NCI-H2029 treated with DMSO at 0.1 percent for 48 hours (cell line): Measurements from ENCODE around the gene GAB2.
"Not testable (repeated sequence)": the region's sequence is repeated elsewhere in the genome, so short reads cannot be mapped to it uniquely, and the experiment has no call there.

Experiments
- DNase-seq: peaks from one replicate; lab custom pipeline; 2025; lab: John Stamatoyannopoulos, UW

The GAB2 gene

DNA sequence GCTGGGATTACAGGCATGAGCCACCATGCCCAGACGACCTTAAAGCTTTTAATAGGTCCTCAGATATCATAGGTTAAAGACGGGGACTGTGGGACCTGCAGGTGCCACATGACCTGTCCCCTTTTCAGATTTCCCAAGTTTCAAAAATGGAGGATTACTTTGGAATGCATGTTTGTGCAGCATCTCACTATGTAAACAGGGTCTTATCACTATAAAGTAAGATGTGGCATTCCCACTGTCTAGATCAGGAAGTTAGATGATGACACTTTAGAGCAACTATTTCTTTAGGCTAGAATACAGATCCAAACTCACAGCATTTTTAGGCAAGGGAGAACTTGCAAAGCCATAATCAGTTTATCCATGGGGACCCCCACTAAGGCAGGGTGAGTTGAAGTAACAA lies 136.1 kb downstream of the GAB2 start:
- no peak for DNase-seq

- DNase-seq: no peak
These were observed 140.2 kb downstream of the GAB2 start for GRCh38 chr11:78277314-78277994.

- DNase-seq: no peak
These were observed 141.3 kb downstream of the GAB2 start for GRCh38 chr11:78276311-78276710.

- no peak for DNase-seq
These were observed 142.9 kb downstream of the GAB2 start for GRCh38 chr11:78274739-78275138.

- not testable (repeated sequence) for DNase-seq
These were observed 144.9 kb downstream of the GAB2 start for GRCh38 chr11:78272625-78273269.

DNA sequence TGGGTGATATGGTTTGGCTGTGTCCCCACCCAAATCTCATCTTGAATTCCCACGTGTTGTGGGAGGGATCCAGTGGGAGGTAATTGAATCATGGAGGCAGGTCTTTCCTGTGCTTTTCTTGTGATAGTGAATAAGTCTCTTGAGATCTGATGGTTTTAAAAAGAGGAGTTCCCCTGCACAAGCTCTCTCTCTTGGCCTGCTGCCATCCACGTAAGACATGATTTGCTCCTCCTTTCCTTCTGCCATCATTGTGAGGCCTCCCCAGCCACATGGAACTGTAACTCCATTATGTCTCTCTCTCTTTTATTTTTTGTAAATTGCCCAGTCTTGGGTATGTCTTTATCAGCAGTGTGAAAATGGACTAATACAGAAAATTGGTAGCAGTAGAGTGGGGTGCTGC lies 145.8 kb downstream of the GAB2 start:
- not testable (repeated sequence) for DNase-seq

- no peak for DNase-seq
These were observed 146.6 kb downstream of the GAB2 start for GRCh38 chr11:78270971-78271370.

- DNase-seq: no peak
These were observed 147.8 kb downstream of the GAB2 start for GRCh38 chr11:78269806-78270205.

DNA sequence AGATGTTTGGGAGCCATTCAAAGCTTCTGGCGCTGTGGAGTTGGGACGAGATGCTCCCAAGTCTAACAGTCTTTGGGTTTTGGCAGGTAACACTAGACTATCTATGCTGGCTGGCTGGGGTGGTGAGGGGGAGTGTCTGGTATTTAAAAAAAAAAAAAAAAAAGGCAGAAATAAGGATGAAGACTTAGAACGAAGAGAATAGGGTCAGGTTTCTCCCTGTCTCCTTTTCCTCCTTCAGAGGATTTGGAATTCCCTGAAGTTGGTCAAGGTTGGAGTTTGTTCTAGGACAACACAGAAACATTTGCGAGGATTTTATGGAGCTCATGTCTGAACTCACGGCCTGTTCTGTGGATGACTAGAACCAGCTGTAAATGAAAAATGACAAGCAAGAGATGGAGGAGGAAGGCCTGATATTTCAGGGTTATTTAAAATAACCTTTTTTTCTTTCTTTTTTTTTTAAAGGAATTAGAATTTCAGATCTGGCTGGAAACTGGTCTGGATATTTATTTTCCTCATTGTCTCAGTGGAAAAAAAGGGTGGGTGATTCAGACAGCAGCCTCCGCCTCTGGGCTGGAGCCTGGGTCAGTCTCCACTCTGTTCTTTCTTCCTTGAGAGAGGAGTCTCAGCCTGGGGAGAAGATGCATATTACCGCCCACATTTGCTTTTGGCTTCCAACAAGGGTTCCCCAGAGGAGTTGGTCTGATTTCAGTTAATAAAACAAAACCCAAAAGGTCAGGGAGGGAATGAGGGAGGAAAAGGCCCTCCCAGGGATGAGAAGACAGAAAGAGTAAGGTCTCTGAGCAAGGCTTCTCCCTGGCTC lies 148.8 kb downstream of the GAB2 start:
- no peak for DNase-seq

DNA sequence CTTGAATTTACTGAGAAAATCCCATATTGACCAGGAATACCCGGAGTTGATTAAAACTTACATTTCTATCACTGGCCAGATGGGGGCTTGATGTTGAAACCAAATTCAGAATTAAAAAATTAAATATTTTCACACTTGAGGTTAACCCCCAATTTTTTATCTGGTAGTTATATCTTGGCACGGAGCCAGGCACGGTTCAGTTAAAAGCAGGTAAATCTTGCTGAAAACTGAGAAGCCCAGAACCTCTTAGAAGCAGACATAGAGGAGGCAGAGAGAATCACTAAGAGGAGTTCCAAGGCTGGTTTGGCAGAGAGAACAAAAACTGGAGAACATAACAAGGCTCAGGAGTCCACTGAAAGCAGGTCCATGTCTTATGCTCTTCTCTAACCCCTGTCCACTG lies 151.2 kb downstream of the GAB2 start:
- no peak for DNase-seq

DNA sequence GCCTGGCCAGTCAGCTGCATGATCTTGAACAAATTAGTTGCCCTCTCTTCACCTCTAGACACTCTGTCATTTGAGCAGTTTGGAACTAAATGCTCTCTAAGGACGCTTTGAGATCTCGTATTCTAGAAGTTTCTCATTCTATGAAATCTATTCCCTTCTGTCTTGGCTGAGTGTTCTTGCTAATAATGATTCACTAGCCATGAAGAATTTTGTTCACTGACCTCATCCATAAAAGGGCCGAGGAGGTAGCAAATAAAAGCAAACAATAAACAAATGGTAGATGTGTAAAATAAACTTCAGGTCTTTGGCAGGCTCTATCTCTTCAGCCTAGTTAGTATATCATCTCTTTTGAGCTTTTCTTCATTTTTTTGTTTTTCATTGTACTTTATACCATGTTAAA lies 152.3 kb downstream of the GAB2 start:
- DNase-seq: no peak

DNA sequence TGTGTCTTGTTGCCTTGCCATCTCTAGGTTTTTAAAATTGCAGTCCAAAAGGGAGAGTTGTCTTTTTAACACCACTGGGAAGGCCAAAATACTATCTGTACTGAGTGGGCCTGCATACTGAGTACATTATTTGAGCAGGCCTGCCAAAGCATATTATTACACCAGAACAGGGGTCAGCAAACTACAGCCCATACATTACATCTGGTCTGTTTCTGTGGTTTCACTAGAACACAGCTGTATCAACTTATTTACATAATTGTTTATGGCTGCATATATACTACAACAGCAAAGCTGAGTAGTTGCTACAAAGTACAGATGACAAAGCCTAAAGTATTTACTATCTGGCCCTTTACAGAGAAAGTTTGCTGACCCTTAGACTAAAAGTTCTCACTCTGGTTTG lies 154.9 kb downstream of the GAB2 start:
- DNase-seq: no peak

GRCh38 chr11:78262238-78262637 lies 155.4 kb downstream of the GAB2 start:
- no peak for DNase-seq

DNA sequence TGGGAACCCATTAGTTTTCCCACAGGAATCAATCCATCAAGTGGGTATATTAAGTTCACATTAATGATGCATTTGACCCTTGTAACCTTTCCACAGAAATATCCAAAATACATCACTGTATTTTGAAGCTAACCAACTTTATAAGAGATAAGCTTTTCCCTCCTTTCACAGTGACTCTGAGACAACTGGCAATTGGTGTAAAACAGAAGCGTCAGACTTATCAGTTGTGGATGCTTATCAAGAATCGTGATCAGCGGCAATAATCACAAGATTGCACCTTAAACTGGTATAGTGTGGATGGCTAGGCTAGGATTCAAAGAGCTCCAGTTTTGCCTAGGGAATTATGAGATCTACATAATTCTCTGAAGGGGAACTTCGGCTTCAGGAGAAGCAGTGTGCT lies 155.8 kb downstream of the GAB2 start:
- no peak for DNase-seq

DNA sequence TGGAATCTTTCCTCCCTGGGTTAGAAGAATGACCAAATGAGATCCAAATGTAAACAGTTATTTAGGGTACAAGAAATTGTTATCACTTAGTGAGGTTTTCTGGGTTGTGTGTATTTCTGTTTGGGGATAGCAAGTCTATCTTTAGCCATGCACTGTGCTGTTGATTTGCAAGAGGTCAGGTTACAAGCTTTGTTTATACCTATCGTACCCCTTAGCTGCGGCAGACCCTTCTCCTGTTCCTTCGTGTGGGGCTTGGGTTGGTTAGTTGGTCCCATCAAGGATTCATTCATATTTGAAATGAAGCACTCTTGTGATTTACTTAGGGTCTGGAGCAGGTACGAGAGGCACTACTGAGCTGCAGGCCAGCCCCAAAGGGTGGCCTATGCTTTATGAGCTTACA lies 156.3 kb downstream of the GAB2 start:
- no peak for DNase-seq

DNA sequence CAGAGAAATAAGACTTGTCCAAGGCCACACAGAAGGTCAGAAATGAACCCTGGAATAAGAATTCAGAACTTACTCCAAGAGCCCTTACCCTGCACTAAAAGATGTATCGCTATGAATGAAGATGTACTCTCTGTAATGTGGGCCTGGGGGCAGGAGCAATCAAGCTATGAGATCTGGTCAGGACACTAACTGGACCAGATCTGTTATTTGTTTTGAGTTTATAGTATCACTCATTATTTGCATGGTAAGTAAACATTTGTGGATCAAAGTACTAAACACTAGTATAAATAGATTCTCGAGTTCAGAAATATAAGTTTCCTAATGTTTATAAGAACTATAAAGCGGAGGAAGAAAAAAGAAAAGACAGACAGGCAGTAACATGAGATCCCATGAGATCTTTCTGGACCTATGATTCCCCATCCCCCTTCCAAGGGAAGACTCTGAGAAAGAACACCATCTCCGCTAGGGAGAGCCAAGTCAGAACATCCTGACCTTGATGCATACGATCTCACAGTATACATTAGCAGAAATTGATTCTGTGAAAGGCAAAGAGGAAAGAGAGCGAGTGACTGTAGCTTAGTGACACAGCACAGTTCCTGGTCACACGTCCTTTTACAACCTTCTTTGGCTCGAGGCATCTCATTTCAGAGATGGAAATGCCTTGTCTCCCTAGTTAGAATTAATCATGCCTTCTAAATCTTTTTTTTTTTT lies 157.7 kb downstream of the GAB2 start:
- DNase-seq: no peak

DNA sequence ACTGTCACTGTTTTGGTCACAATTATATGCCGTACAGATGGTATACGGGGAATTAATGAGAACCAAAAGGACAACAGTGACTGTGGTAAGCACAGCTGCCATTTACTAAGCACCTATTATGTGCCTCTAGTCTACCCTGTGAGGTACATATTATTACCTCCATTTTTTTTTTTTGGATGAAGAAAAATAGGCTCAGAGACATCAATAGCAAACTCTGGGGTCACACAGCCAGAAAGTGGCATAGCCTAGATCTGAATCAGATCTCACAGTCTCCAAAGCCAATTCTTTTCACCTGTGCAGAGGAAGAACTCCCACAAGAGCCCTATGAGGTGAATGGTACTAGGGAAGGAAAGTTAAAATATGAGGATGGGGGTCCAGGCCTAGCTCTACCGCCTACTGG lies 160.0 kb downstream of the GAB2 start:
- DNase-seq: no peak

DNA sequence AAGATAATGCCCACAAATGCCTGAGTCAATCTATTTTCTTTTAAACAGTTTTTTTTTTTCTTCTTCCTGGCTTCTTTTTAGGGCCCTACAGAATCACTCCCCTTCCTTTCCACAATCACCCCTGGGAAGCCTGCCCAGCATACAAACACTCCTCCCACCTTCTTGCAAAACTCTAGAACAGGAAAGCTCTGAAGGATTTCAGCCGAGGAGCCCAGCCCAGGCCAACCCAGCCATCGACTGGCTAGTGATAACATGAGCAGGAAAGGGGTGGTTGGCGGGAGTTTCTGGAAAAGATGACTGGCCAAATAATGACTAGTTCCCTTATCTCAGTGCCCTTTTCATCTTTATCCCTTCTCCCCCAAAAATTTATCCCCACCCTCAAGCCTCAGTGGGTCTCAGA lies 160.7 kb downstream of the GAB2 start:
- no peak for DNase-seq

- DNase-seq: no peak
These were observed 161.7 kb downstream of the GAB2 start for GRCh38 chr11:78255919-78256318.

DNA sequence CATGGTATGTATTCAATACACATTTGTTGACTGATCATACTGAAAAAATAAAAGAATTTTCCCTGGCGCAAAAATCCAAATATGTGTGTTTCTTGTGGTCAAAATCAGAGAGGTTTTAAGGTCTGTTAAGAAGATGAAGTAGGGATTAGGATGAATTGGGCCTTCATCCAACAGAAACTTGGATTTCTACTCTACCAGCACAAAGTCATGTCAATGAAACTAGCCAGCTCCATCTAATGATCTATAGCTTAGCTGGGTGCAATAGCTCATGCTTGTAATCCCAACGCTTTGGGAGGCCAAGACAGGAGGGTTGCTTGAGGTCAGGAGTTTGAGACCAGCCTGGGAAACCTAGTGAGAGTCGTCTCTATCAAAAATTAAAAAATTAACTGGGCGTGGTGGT lies 163.4 kb downstream of the GAB2 start:
- DNase-seq: no peak

GRCh38 chr11:78253797-78254196 lies 163.8 kb downstream of the GAB2 start:
- DNase-seq: no peak

DNA sequence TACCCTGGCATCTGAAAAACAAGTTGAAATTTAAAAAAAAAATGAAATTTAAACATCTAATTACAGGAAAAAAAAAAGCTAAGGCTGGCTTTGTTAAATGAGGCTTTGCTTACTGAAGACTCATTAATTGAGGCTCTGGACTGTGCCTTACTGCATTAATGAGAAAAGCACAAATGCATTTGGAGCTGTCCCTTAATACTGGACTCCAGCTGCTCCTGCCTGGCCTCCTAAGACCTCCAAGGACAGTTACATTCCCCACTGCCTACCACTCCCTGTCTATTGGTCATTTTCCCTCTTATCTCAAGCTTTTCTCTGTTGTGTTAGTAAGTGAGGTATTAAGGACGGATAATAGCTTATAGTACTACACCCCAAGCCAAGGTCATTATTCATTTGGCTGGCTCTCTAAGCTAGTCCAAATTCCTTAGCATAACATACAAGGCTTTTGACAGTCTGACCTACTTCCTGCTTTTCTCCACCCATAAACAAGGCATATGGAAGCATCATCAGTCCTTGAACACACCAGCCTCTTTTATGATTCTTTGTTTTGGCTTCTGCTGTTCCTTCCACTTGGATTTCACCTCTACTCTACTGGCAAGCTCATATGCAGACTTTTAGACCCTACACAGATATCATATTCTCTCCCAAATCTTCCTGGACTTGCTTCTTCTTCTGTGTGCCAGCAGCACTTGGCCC lies 166.4 kb downstream of the GAB2 start:
- no peak for DNase-seq
